Mesendoderm (in vitro differentiated cells): ENCODE results near the gene GPR31.

Experiments
- DNase-seq: peaks from one replicate; pipeline ENCODE4 v3.0.0; 2013
- H2AK5ac ChIP-seq: 2 replicates; pipeline ENCODE4 v1.6.1; 2013; ENCODE audit warnings: low read length, inconsistent platforms
- H2BK120ac ChIP-seq: 2 replicates; pipeline ENCODE4 v1.6.1; 2013; ENCODE audit warnings: low read depth, mild to moderate bottlenecking, low read length, moderate library complexity, mixed read lengths
- H2BK15ac ChIP-seq: replicated peaks from 2 replicates; pipeline ENCODE4 v1.6.1; 2013; ENCODE audit warnings: low read depth, mild to moderate bottlenecking, moderate library complexity
- H2BK5ac ChIP-seq: 2 replicates; pipeline ENCODE4 v1.6.1; 2013; ENCODE audit warnings: low read length, inconsistent platforms
- H3K18ac ChIP-seq: 2 replicates; pipeline ENCODE4 v1.6.1; 2013; ENCODE audit warnings: mild to moderate bottlenecking, low read length, mixed read lengths
- H3K23ac ChIP-seq: one replicate; pipeline ENCODE4 v1.6.1; 2013; ENCODE audit warnings: low read length
- H3K27ac ChIP-seq: 2 replicates; pipeline ENCODE4 v1.5.1; 2013; ENCODE audit warnings: low read depth, mild to moderate bottlenecking, inconsistent platforms, low read length, moderate library complexity
- H3K27me3 ChIP-seq: 2 replicates; pipeline ENCODE4 v1.6.1; 2013; ENCODE audit warnings: low read length, control low read depth, mild to moderate bottlenecking, inconsistent platforms; ENCODE audit not compliant: insufficient read depth, poor library complexity
- H3K36me3 ChIP-seq: 2 replicates; pipeline ENCODE4 v1.6.1; 2013; ENCODE audit warnings: low read length, inconsistent platforms; ENCODE audit not compliant: control insufficient read depth, insufficient read depth
- H3K4ac ChIP-seq: one replicate; pipeline ENCODE4 v1.6.1; 2013; ENCODE audit warnings: low read depth, mild to moderate bottlenecking, low read length, moderate library complexity
- H3K4me1 ChIP-seq: 2 replicates; pipeline ENCODE4 v1.6.1; 2013; ENCODE audit warnings: low read depth, low read length, inconsistent platforms; ENCODE audit not compliant: control insufficient read depth
- H3K4me2 ChIP-seq: 2 replicates; pipeline ENCODE4 v1.6.1; 2013; ENCODE audit warnings: low read length
- H3K4me3 ChIP-seq: 2 replicates; pipeline ENCODE4 v1.5.1; 2013; ENCODE audit warnings: mild to moderate bottlenecking, low read length
- H3K56ac ChIP-seq: one replicate; pipeline ENCODE4 v1.6.1; 2013; ENCODE audit warnings: low read length
- H3K79me1 ChIP-seq: 2 replicates; pipeline ENCODE4 v1.6.1; 2013; ENCODE audit warnings: low read length, inconsistent platforms
- H3K79me2 ChIP-seq: 2 replicates; pipeline ENCODE4 v1.6.1; 2013; ENCODE audit warnings: mild to moderate bottlenecking, low read length; ENCODE audit not compliant: control insufficient read depth, insufficient read depth
- H3K9ac ChIP-seq: 2 replicates; pipeline ENCODE4 v1.6.1; 2013; ENCODE audit warnings: low read length, inconsistent platforms
- H4K5ac ChIP-seq: one replicate; pipeline ENCODE4 v1.6.1; 2013; ENCODE audit warnings: low read length
- H4K8ac ChIP-seq: one replicate; pipeline ENCODE4 v1.6.1; 2013; ENCODE audit warnings: low read depth, mild to moderate bottlenecking, control low read depth, low read length, moderate library complexity
- WGBS: extraction: QIAGEN DNeasy Blood & Tissue Kit; methylation state at CpG from one replicate; pipeline ENCODE4 v1.1.7; 2013; ENCODE audit warnings: low lambda C conversion rate, missing lambda C conversion rate; ENCODE audit not compliant: insufficient coverage; ENCODE audit errors: extremely low coverage; 5-methylcytosine and 5-hydroxymethylcytosine counted together

Gene GPR31

GRCh38 chr6:167111597-167111996 lies 46.2 kb downstream of the GPR31 start:
- H2BK15ac ChIP-seq = no peak overlapping the region
- no peak overlapping the region for H4K8ac ChIP-seq
- no peak overlapping the region for H3K18ac ChIP-seq
- H3K27ac ChIP-seq = no peak overlapping the region
- H2BK120ac ChIP-seq = no peak overlapping the region
- H3K23ac ChIP-seq = no peak overlapping the region
- no peaks in the 10 kb centered on the region for H3K4me1 ChIP-seq
- no peak overlapping the region for H3K4me3 ChIP-seq
- H2BK5ac ChIP-seq = no peak overlapping the region
- H3K27me3 ChIP-seq = no peaks in the 10 kb centered on the region
- H3K56ac ChIP-seq = no peak overlapping the region
- no peaks in the 10 kb centered on the region for H3K36me3 ChIP-seq
- H4K5ac ChIP-seq = no peak overlapping the region
- no peak overlapping the region for H3K4me2 ChIP-seq
- H3K79me2 ChIP-seq = no peaks in the 10 kb centered on the region
- no peaks in the 10 kb centered on the region for H3K79me1 ChIP-seq
- no peak overlapping the region for H3K4ac ChIP-seq
- no peak overlapping the region for H3K9ac ChIP-seq
- WGBS = no CpG with 5 or more reads among the region's 3 CpGs
- DNase-seq = no peak
- no peak overlapping the region for H2AK5ac ChIP-seq

- no peak overlapping the region for H3K9ac ChIP-seq
- H3K79me1 ChIP-seq = no peaks in the 10 kb centered on the region
- no peak overlapping the region for H4K5ac ChIP-seq
- H3K27ac ChIP-seq = no peak overlapping the region
- H3K23ac ChIP-seq = no peak overlapping the region
- H4K8ac ChIP-seq = no peak overlapping the region
- H2BK5ac ChIP-seq = no peak overlapping the region
- DNase-seq = no peak
- H3K79me2 ChIP-seq = no peaks in the 10 kb centered on the region
- no peak overlapping the region for H3K56ac ChIP-seq
- no peak overlapping the region for H3K4me3 ChIP-seq
- H2BK120ac ChIP-seq = no peak overlapping the region
- no peak overlapping the region for H2AK5ac ChIP-seq
- H3K4me1 ChIP-seq = no peaks in the 10 kb centered on the region
- no peaks in the 10 kb centered on the region for H3K36me3 ChIP-seq
- H3K4ac ChIP-seq = no peak overlapping the region
- H3K27me3 ChIP-seq = no peaks in the 10 kb centered on the region
- H3K4me2 ChIP-seq = no peak overlapping the region
- H2BK15ac ChIP-seq = no peak overlapping the region
- WGBS = no CpG with 5 or more reads among the region's 6 CpGs
- H3K18ac ChIP-seq = no peak overlapping the region
Observed at GRCh38 chr6:167109651-167110050, 48.1 kb downstream of the GPR31 start.

GRCh38 chr6:167108278-167108677 lies 49.5 kb downstream of the GPR31 start:
- Histone ChIP-seq H3K9ac (no peak overlapping the region), H3K4me3 (no peak overlapping the region), H3K36me3 (no peaks in the 10 kb centered on the region), H3K27ac (no peak overlapping the region), H3K56ac (no peak overlapping the region), H3K4ac (no peak overlapping the region), H3K4me2 (no peak overlapping the region), H2BK15ac (no peak overlapping the region), H4K5ac (no peak overlapping the region), H3K27me3 (no peaks in the 10 kb centered on the region), H3K79me2 (no peaks in the 10 kb centered on the region), H2BK120ac (no peak overlapping the region), H2BK5ac (no peak overlapping the region), H3K79me1 (no peaks in the 10 kb centered on the region), H4K8ac (no peak overlapping the region), H2AK5ac (no peak overlapping the region), H3K23ac (no peak overlapping the region), H3K4me1 (no peaks in the 10 kb centered on the region), H3K18ac (no peak overlapping the region)
- WGBS = no CpG with 5 or more reads among the region's 5 CpGs
- DNase-seq = no peak

- Histone ChIP-seq H4K8ac (no peak overlapping the region), H3K27me3 (no peaks in the 10 kb centered on the region), H3K23ac (no peak overlapping the region), H2BK120ac (no peak overlapping the region), H3K4me1 (no peaks in the 10 kb centered on the region), H3K56ac (no peak overlapping the region), H3K79me2 (no peaks in the 10 kb centered on the region), H3K36me3 (no peaks in the 10 kb centered on the region), H2AK5ac (no peak overlapping the region), H2BK5ac (no peak overlapping the region), H3K79me1 (no peaks in the 10 kb centered on the region), H3K18ac (no peak overlapping the region), H3K4me2 (no peak overlapping the region), H2BK15ac (no peak overlapping the region), H4K5ac (no peak overlapping the region), H3K4ac (no peak overlapping the region), H3K9ac (no peak overlapping the region), H3K4me3 (no peak overlapping the region), H3K27ac (no peak overlapping the region)
- no CpG with 5 or more reads among the region's 7 CpGs for WGBS
- DNase-seq = no peak
Observed at GRCh38 chr6:167107787-167108186, 50.0 kb downstream of the GPR31 start.

- H3K36me3 ChIP-seq = no peaks in the 10 kb centered on the region
- no peaks in the 10 kb centered on the region for H3K79me1 ChIP-seq
- H3K18ac ChIP-seq = no peak overlapping the region
- no peak overlapping the region for H3K9ac ChIP-seq
- H3K4me2 ChIP-seq = no peak overlapping the region
- H2BK120ac ChIP-seq = no peak overlapping the region
- no peak overlapping the region for H2BK5ac ChIP-seq
- no peak overlapping the region for H4K8ac ChIP-seq
- H3K23ac ChIP-seq = no peak overlapping the region
- H2AK5ac ChIP-seq = no peak overlapping the region
- DNase-seq = no peak
- no peak overlapping the region for H4K5ac ChIP-seq
- no peak overlapping the region for H2BK15ac ChIP-seq
- WGBS = no CpG with 5 or more reads among the region's 1 CpG
- no peak overlapping the region for H3K4ac ChIP-seq
- no peak overlapping the region for H3K56ac ChIP-seq
- no peak overlapping the region for H3K4me3 ChIP-seq
- no peaks in the 10 kb centered on the region for H3K4me1 ChIP-seq
- no peaks in the 10 kb centered on the region for H3K27me3 ChIP-seq
- H3K27ac ChIP-seq = no peak overlapping the region
- H3K79me2 ChIP-seq = no peaks in the 10 kb centered on the region
Observed at GRCh38 chr6:167106406-167106805, 51.4 kb downstream of the GPR31 start.
